ENCODE results near the gene NOL3.

DNA sequence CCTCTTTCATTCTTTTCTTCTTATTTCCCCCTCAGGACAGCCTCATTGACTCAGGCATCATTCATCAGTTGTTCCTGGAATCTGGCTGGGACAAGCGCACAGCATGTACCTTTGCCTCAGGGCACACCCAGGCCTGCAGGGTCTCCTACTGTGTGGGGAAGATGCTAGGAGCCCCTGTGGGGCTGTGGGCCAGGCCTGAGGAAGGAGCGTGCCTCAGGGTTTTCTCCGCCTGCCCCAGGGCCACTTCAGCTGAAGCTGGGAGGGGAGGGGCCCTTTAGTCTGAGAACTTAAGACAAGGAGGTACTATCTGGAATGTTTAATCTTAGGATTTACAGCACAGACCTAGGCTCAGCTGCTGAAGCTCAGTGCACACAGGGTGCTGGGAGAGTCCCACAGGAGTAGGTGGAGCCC is 36.5 kb downstream of the NOL3 start:
- TF ChIP-seq, protein P1, sequence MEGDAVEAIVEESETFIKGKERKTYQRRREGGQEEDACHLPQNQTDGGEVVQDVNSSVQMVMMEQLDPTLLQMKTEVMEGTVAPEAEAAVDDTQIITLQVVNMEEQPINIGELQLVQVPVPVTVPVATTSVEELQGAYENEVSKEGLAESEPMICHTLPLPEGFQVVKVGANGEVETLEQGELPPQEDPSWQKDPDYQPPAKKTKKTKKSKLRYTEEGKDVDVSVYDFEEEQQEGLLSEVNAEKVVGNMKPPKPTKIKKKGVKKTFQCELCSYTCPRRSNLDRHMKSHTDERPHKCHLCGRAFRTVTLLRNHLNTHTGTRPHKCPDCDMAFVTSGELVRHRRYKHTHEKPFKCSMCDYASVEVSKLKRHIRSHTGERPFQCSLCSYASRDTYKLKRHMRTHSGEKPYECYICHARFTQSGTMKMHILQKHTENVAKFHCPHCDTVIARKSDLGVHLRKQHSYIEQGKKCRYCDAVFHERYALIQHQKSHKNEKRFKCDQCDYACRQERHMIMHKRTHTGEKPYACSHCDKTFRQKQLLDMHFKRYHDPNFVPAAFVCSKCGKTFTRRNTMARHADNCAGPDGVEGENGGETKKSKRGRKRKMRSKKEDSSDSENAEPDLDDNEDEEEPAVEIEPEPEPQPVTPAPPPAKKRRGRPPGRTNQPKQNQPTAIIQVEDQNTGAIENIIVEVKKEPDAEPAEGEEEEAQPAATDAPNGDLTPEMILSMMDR (IDR thresholded peaks at IDR 0.05) = no peak
- TF ChIP-seq POLR2A (IDR thresholded peaks at IDR 0.05) = no peak
- TF ChIP-seq EP300 (IDR thresholded peaks at IDR 0.05) = no peak

Data from tibial nerve (tissue), 4 donors.